ENCODE measurements around the gene CCL15.
"Not testable (repeated sequence)": the region's sequence is repeated elsewhere in the genome, so short reads cannot be mapped to it uniquely, and the experiment has no call there.

The CCL15 gene

DNA sequence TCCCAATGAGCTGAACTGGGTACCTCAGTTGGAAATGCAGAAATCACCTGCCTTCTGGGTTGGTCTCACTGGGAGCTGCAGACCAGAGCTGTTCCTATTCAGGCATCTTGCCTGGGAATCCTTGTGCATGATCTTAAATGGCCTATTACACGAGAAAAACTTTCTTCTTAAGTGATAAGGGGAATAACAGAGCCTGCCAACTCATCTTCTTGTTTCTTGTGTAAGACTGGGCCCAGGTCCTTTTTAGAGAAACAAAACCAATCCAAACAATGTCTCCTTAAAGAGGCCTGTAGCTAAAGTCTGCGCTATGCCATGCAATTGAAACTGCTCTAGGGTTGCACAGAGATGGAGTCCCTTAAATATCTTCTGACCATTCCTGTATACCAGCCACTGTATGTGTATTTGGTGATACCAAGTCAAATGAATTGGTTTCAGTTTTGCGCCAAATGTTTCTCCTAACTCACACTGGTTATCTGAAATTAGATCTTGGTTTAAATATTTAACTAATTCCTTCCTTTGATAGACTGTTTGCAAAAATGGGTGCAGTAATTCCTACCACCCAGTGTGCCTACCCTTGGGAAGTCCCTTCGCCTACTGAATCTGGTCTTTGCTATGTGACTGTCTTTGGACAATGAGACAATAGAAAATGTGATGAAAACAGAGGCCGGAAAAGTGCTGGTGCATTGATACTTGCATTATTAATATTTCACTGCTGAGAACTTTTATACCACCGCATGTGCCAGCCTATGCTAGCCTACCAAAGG, 22.9 kb upstream of the CCL15 start:
- TF ChIP-seq, protein P1, sequence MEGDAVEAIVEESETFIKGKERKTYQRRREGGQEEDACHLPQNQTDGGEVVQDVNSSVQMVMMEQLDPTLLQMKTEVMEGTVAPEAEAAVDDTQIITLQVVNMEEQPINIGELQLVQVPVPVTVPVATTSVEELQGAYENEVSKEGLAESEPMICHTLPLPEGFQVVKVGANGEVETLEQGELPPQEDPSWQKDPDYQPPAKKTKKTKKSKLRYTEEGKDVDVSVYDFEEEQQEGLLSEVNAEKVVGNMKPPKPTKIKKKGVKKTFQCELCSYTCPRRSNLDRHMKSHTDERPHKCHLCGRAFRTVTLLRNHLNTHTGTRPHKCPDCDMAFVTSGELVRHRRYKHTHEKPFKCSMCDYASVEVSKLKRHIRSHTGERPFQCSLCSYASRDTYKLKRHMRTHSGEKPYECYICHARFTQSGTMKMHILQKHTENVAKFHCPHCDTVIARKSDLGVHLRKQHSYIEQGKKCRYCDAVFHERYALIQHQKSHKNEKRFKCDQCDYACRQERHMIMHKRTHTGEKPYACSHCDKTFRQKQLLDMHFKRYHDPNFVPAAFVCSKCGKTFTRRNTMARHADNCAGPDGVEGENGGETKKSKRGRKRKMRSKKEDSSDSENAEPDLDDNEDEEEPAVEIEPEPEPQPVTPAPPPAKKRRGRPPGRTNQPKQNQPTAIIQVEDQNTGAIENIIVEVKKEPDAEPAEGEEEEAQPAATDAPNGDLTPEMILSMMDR (IDR thresholded peaks at IDR 0.05; ENCODE audit: low read depth, low read length): no peak
- DNase-seq (ENCODE audit: extremely low read depth, low read depth): no peak

DNA sequence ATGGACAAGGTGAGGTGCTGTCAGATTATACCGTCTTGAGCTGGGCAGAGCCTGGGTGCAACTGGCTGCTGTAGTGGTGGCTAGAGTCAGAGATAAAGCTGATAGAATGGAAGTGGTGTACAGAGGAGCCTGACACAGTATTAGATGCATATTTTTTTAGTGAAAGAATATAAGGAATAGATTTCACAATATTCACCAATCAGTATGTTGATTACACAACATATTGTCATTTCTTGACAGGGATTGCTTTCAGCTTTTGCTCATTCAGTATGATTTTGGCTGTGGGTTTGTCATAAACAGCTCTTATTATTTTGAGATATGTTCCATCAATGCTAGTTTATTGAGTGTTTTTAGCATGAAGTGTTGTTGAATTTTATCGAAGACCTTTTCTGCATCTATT, 18.1 kb upstream of the CCL15 start:
- TF ChIP-seq, protein P1 (IDR thresholded peaks at IDR 0.05; ENCODE audit: low read depth, low read length): no peak
- no peak for DNase-seq (ENCODE audit: extremely low read depth, low read depth)

DNA sequence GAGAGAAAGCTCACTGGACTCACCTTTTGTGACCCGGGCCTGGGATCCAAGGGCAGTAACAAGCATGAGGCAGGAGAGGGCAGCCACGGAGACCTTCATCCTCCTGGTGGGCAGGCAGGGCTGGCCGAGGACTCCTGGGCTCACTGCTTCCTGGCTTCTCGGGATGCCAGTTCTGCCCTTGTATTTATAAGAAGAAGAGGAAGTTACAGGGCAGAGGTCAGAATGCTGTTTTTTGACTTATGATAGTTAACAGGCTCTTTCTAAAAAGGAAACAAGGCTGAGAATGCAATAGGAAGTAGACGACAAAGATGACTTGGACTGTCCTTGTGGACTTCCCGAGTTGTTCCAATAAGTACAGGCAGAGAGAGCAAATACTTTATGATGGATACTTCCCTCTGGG, 16.4 kb upstream of the CCL15 start, which contains the start of gene CCL23:
Gene CCL23, minus strand, starts transcription at position 174 of the 400 bp plus-strand sequence. Its CDS starts 75 bp downstream, at position 99.
- TF ChIP-seq, protein P1 (IDR thresholded peaks at IDR 0.05; ENCODE audit: low read depth, low read length): no peak
- DNase-seq (ENCODE audit: extremely low read depth, low read depth): no peak

DNA sequence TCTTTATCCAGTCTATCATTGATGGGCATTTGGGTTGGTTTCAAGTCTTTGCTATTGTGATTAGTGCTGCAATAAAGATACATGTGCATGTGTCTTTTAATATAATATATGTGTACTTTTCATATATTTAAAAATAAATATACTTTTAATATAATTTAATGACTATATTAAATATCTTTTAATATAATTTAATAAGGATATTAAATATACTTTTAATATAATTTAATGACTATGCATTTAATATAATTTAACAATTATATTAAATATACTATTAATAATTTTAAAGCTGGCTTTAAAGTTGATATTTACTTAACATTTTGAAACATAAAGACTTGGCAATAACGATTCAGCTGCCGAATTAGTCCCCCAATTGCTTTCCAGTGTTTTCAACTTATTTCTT, 15.2 kb upstream of the CCL15 start:
- no peak for DNase-seq (ENCODE audit: extremely low read depth, low read depth)
- TF ChIP-seq, protein P1 (IDR thresholded peaks at IDR 0.05; ENCODE audit: low read depth, low read length): no peak

DNA sequence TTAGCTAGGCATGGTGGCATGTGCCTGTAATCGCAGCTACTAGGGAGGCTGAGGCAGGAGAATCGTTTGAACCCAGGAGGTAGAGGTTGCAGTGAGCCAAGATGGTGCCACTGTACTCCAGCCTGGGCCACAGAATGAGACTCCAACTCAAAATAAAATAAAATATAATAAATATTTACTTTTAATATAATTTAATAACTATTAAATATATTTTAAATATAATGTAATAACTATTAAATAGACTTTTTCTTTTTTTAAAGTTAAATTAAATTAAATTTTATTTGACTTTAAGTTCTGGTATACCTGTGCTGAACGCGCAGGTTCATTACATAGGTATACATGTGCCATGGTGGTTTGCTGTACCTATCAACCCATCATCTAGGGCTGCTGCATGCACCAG, 14.5 kb upstream of the CCL15 start:
- not testable (repeated sequence) for DNase-seq (ENCODE audit: extremely low read depth, low read depth)

DNA sequence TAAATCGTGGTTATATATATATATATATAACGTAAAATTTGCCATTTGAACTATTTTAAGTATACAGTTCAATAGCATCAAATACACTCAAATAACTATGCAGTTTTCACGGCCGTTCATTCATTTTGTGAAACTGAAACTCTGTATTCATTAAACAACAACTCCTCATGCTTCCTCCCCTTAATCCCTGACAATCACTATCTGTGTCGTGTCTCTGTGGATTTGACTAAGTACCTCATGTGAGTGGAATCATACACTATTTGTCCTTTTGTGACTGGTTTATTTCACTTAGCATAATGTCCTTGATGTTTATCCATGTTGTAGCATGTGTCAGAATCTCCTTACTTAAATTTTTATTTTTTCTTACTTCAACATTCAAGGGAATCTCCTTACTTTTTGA, 13.6 kb upstream of the CCL15 start:
- no peak for DNase-seq (ENCODE audit: extremely low read depth, low read depth)
- TF ChIP-seq, protein P1 (IDR thresholded peaks at IDR 0.05; ENCODE audit: low read depth, low read length): no peak

DNA sequence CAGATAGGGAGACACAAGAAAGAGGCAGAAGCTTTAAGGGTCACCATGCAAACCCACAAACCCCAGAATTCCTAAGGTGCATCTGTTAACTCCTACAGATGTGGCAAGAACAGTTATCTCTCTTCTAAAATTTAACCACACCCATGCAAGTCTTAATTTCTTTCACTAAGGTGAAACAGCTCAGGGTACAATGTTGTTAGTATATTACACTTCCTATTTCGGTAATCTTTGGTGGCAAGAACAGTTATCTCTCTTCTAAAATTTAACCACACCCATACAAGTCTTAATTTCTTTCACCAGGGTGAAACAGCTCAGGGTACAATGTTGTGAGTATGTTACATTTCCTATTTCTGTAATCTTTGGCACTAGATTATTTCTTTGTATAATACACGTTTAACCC, 9.8 kb upstream of the CCL15 start:
- no peak for DNase-seq (ENCODE audit: extremely low read depth, low read depth)
- TF ChIP-seq, protein P1 (IDR thresholded peaks at IDR 0.05; ENCODE audit: low read depth, low read length): no peak
